Neuronal stem cell (in vitro differentiated cells): Measurements from ENCODE around the gene ACBD6.

Experiments used
- DNase-seq: peaks from one replicate; pipeline ENCODE4 v3.0.0-alpha.2; 2013; ENCODE audit warnings: low spot score
- H2AFZ ChIP-seq: one replicate; pipeline ENCODE4 v1.6.1; 2013; ENCODE audit warnings: mild to moderate bottlenecking, low read length, inconsistent platforms
- H2AK5ac ChIP-seq: 2 replicates; pipeline ENCODE4 v1.6.1; 2013; ENCODE audit warnings: low read depth, mild to moderate bottlenecking, inconsistent platforms, low read length, moderate library complexity, mixed read lengths
- H2BK120ac ChIP-seq: 2 replicates; pipeline ENCODE4 v1.6.1; 2013; ENCODE audit warnings: low read depth, mild to moderate bottlenecking, inconsistent platforms, low read length, moderate library complexity, mixed read lengths
- H2BK12ac ChIP-seq: one replicate; pipeline ENCODE4 v1.6.1; 2013; ENCODE audit warnings: low read length, inconsistent platforms
- H2BK15ac ChIP-seq: 2 replicates; pipeline ENCODE4 v1.6.1; 2013; ENCODE audit warnings: mild to moderate bottlenecking, low read length, inconsistent platforms, mixed read lengths
- H2BK5ac ChIP-seq: one replicate; pipeline ENCODE4 v1.6.1; 2013; ENCODE audit warnings: inconsistent platforms, mild to moderate bottlenecking, low read length, moderate library complexity
- H3K14ac ChIP-seq: one replicate; pipeline ENCODE4 v1.6.1; 2013; ENCODE audit warnings: low read length, inconsistent platforms
- H3K18ac ChIP-seq: 2 replicates; pipeline ENCODE4 v1.6.1; 2013; ENCODE audit warnings: low read length, inconsistent platforms
- H3K23ac ChIP-seq: 2 replicates; pipeline ENCODE4 v1.6.1; 2013; ENCODE audit warnings: low read depth, mild to moderate bottlenecking, mixed read lengths, low read length, inconsistent platforms; ENCODE audit not compliant: poor library complexity
- H3K27ac ChIP-seq: replicated peaks from 3 replicates; pipeline ENCODE4 v1.5.1; 2013; ENCODE audit warnings: low read length, inconsistent platforms
- H3K27me3 ChIP-seq, 3 experiments: 2 replicates each; pipeline ENCODE4 v1.6.1; 2013; ENCODE audit warnings: low read length in 3 of 3, mild to moderate bottlenecking in 2 of 3, inconsistent platforms in 1 of 3, low read depth in 1 of 3, mixed read lengths in 1 of 3, moderate library complexity in 1 of 3; ENCODE audit not compliant: control insufficient read depth in 3 of 3, insufficient read depth in 3 of 3
- H3K36me3 ChIP-seq, 2 donors: replicated peaks in 1 of 2; 2 replicates each; pipeline ENCODE4 v1.6.1; 2013; ENCODE audit warnings: low read length in 2 of 2; ENCODE audit not compliant: control insufficient read depth in 2 of 2, insufficient read depth in 2 of 2
- H3K4ac ChIP-seq: 2 replicates; pipeline ENCODE4 v1.6.1; 2013; ENCODE audit warnings: inconsistent platforms, mild to moderate bottlenecking, low read length, moderate library complexity
- H3K4me1 ChIP-seq, 2 donors: 1 replicate in 1 of 2; 2 replicates in 1 of 2; pipeline ENCODE4 v1.6.1; 2013; ENCODE audit warnings: low read length in 2 of 2, low read depth in 1 of 2; ENCODE audit not compliant: control insufficient read depth in 2 of 2, insufficient read depth in 1 of 2
- H3K4me2 ChIP-seq: one replicate; pipeline ENCODE4 v1.6.1; 2013; ENCODE audit warnings: mild to moderate bottlenecking, low read length, inconsistent platforms; ENCODE audit not compliant: insufficient read depth, poor library complexity, severe bottlenecking
- H3K4me3 ChIP-seq, 2 donors: 2 replicates each; pipeline ENCODE4 v1.5.1; 2013; ENCODE audit warnings: low read length in 2 of 2, mild to moderate bottlenecking in 2 of 2, inconsistent platforms in 1 of 2, moderate library complexity in 1 of 2
- H3K79me1 ChIP-seq: one replicate; pipeline ENCODE4 v1.6.1; 2013; ENCODE audit warnings: low read depth, mild to moderate bottlenecking, inconsistent platforms, low read length, moderate library complexity
- H3K9ac ChIP-seq: one replicate; pipeline ENCODE4 v1.6.1; 2013; ENCODE audit warnings: mild to moderate bottlenecking, low read depth, low read length, inconsistent platforms; ENCODE audit not compliant: poor library complexity
- H3K9me3 ChIP-seq, 2 donors: replicated peaks in 1 of 2; 2 replicates each; pipeline versions ENCODE3 to v1.6.1; 2013; ENCODE audit warnings: low read length in 2 of 2, mild to moderate bottlenecking in 2 of 2, inconsistent platforms in 1 of 2, low read depth in 1 of 2, mixed read lengths in 1 of 2, moderate library complexity in 1 of 2; ENCODE audit not compliant: control insufficient read depth in 2 of 2, insufficient read depth in 1 of 2
- H4K8ac ChIP-seq: one replicate; pipeline ENCODE4 v1.6.1; 2013; ENCODE audit warnings: low read depth, mild to moderate bottlenecking, inconsistent platforms, low read length, moderate library complexity
- H4K91ac ChIP-seq: one replicate; pipeline ENCODE4 v1.6.1; 2013; ENCODE audit warnings: low read length, low read depth, mild to moderate bottlenecking, inconsistent platforms; ENCODE audit not compliant: poor library complexity
- WGBS, 2 donors: extraction: QIAGEN DNeasy Blood & Tissue Kit; methylation state at CpG; one replicate each; pipeline ENCODE4 v1.1.7; 2013; ENCODE audit warnings: missing lambda C conversion rate in 2 of 2, mixed read lengths in 1 of 2; ENCODE audit not compliant: insufficient read length in 2 of 2, insufficient replicate concordance in 1 of 2; ENCODE audit errors: extremely low coverage in 2 of 2; 5-methylcytosine and 5-hydroxymethylcytosine counted together

ACBD6 gene

GRCh38 chr1:180387413-180387812 is 115.0 kb downstream of the ACBD6 start:
- H3K27ac ChIP-seq = no peak overlapping the region
- peaks cover 7 to 24% of the 10 kb centered on the region in 2 donors for H3K9me3 ChIP-seq
- DNase-seq = no peak
- H4K8ac ChIP-seq = no peak overlapping the region
- no peak overlapping the region for H2BK120ac ChIP-seq
- H3K23ac ChIP-seq = no peak overlapping the region
- no peaks in the 10 kb centered on the region for H3K79me1 ChIP-seq
- no peak overlapping the region for H3K4me3 ChIP-seq
- H2AFZ ChIP-seq = no peak overlapping the region
- H2BK5ac ChIP-seq = no peak overlapping the region
- WGBS, 2 donors = no CpG with 5 or more reads among the region's 1 CpG
- H4K91ac ChIP-seq = no peak overlapping the region
- H3K4ac ChIP-seq = no peak overlapping the region
- H3K14ac ChIP-seq = no peak overlapping the region
- no peak overlapping the region for H2AK5ac ChIP-seq
- H2BK15ac ChIP-seq = no peak overlapping the region
- H3K18ac ChIP-seq = no peak overlapping the region
- no peaks in the 10 kb centered on the region for H3K4me1 ChIP-seq
- H3K9ac ChIP-seq = no peak overlapping the region
- no peak overlapping the region for H3K4me2 ChIP-seq
- H3K36me3 ChIP-seq = peaks cover 0 to 2% of the 10 kb centered on the region in 2 donors
- H2BK12ac ChIP-seq = no peak overlapping the region
- H3K27me3 ChIP-seq = no peaks in the 10 kb centered on the region

DNA sequence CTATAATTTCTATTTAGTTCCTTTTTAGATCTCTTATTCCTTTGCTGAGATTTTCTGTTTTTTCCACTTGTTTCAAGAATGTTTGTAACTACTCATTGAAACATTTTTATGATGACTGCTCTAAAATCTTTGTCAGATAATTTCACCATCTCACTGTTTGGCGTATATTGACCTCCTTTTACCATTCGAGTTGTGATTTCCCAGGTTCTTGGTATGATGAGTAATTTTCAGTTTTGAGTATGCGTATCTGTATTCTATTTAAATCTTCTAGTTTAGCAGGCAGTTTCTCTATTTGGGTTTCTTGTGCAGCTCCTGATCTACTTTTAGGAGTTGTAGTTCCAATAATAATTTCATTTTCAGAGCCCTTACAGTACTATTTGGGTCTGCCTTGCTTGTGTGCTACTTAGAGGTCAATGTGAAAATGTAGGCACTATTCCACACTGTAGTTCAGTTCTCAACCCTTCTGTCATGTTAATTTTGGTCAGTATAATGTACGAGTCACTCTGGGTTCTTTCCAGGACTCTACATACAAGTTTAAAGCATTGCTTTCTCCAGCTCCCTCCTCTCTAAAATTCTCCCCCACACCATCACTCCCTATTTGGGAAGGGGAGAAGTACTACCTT is 115.5 kb downstream of the ACBD6 start:
- no peak overlapping the region for H3K23ac ChIP-seq
- no peak overlapping the region for H3K4ac ChIP-seq
- H3K79me1 ChIP-seq = no peaks in the 10 kb centered on the region
- H3K9ac ChIP-seq = no peak overlapping the region
- H4K91ac ChIP-seq = no peak overlapping the region
- no peak overlapping the region for H2AK5ac ChIP-seq
- no peak overlapping the region for H3K27ac ChIP-seq
- no peak overlapping the region for H2BK120ac ChIP-seq
- no peak for DNase-seq
- no peaks in the 10 kb centered on the region for H3K4me1 ChIP-seq
- H3K9me3 ChIP-seq = peaks cover 7 to 25% of the 10 kb centered on the region in 2 donors
- no peak overlapping the region for H3K4me3 ChIP-seq
- H3K4me2 ChIP-seq = no peak overlapping the region
- no peak overlapping the region for H4K8ac ChIP-seq
- H3K27me3 ChIP-seq = no peaks in the 10 kb centered on the region
- H2BK5ac ChIP-seq = no peak overlapping the region
- no peak overlapping the region for H3K18ac ChIP-seq
- WGBS, 2 donors = no CpG with 5 or more reads among the region's 4 CpGs
- no peak overlapping the region for H2AFZ ChIP-seq
- peaks cover 0 to 2% of the 10 kb centered on the region in 2 donors for H3K36me3 ChIP-seq
- no peak overlapping the region for H2BK15ac ChIP-seq
- H3K14ac ChIP-seq = no peak overlapping the region
- no peak overlapping the region for H2BK12ac ChIP-seq

GRCh38 chr1:180385144-180385543 is 117.2 kb downstream of the ACBD6 start:
- H4K8ac ChIP-seq = no peak overlapping the region
- no peak overlapping the region for H2AFZ ChIP-seq
- H2BK15ac ChIP-seq = no peak overlapping the region
- no peak overlapping the region for H4K91ac ChIP-seq
- peaks cover 0 to 2% of the 10 kb centered on the region in 2 donors for H3K36me3 ChIP-seq
- no peak overlapping the region for H2BK12ac ChIP-seq
- peaks cover 7 to 26% of the 10 kb centered on the region in 2 donors for H3K9me3 ChIP-seq
- no peak overlapping the region for H3K27ac ChIP-seq
- no peak overlapping the region for H2BK5ac ChIP-seq
- no peak overlapping the region for H3K4me2 ChIP-seq
- no peak overlapping the region for H3K9ac ChIP-seq
- H3K4me3 ChIP-seq = no peak overlapping the region
- no peaks in the 10 kb centered on the region for H3K4me1 ChIP-seq
- no peak overlapping the region for H2AK5ac ChIP-seq
- H3K14ac ChIP-seq = no peak overlapping the region
- DNase-seq = no peak
- no peak overlapping the region for H3K23ac ChIP-seq
- no peaks in the 10 kb centered on the region for H3K79me1 ChIP-seq
- H3K27me3 ChIP-seq = no peaks in the 10 kb centered on the region
- no peak overlapping the region for H3K4ac ChIP-seq
- H2BK120ac ChIP-seq = no peak overlapping the region
- H3K18ac ChIP-seq = no peak overlapping the region

DNA sequence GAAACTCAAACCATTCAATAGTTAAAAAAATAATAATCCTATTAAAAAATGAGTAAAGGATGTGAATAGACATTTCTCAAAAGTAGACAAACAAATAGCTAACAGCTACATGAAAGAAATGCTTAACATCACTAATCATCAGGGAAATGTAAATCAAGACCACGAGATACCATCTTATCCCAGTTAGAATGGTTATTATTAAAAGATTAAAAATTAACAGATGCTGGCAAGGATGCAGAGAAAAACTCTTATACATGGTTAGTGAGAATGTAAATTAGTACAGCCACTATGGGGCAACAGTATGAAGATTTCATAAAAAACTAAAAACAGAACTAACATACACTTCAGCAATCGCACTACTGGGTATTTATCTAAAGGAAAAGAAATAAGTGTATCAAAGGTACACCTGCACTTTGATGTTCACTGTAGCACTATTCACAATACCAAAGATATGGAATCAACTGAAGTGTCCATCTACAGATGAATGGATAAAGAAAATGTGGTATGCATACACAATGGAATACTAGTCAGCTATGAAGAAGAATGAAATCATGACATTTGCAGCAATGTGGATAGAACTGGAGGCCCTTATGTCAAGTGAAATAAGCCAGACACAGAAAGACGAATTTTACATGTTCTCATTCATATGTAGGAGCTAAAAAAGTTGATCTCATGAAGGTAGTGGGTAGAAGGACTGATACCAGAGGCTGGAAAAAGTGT is 117.9 kb downstream of the ACBD6 start:
- H2BK120ac ChIP-seq = no peak overlapping the region
- no peak overlapping the region for H3K4me2 ChIP-seq
- H3K27ac ChIP-seq = no peak overlapping the region
- no peak overlapping the region for H4K8ac ChIP-seq
- H3K23ac ChIP-seq = no peak overlapping the region
- no peaks in the 10 kb centered on the region for H3K27me3 ChIP-seq
- no peak overlapping the region for H3K4me3 ChIP-seq
- no peak overlapping the region for H2BK15ac ChIP-seq
- no peak for DNase-seq
- peaks cover 10 to 32% of the 10 kb centered on the region in 2 donors for H3K9me3 ChIP-seq
- H2BK12ac ChIP-seq = no peak overlapping the region
- peaks cover 2% of the 10 kb centered on the region for H3K79me1 ChIP-seq
- H3K14ac ChIP-seq = no peak overlapping the region
- H3K36me3 ChIP-seq = peaks cover 0 to 4% of the 10 kb centered on the region in 2 donors
- H3K18ac ChIP-seq = no peak overlapping the region
- WGBS, 2 donors = no CpG with 5 or more reads among the region's 3 CpGs
- H2AFZ ChIP-seq = no peak overlapping the region
- H2BK5ac ChIP-seq = no peak overlapping the region
- H4K91ac ChIP-seq = no peak overlapping the region
- no peak overlapping the region for H2AK5ac ChIP-seq
- no peak overlapping the region for H3K4ac ChIP-seq
- no peak overlapping the region for H3K9ac ChIP-seq
- H3K4me1 ChIP-seq = no peaks in the 10 kb centered on the region
